ENCODE data around the gene CACNA1G.

CACNA1G gene

DNA sequence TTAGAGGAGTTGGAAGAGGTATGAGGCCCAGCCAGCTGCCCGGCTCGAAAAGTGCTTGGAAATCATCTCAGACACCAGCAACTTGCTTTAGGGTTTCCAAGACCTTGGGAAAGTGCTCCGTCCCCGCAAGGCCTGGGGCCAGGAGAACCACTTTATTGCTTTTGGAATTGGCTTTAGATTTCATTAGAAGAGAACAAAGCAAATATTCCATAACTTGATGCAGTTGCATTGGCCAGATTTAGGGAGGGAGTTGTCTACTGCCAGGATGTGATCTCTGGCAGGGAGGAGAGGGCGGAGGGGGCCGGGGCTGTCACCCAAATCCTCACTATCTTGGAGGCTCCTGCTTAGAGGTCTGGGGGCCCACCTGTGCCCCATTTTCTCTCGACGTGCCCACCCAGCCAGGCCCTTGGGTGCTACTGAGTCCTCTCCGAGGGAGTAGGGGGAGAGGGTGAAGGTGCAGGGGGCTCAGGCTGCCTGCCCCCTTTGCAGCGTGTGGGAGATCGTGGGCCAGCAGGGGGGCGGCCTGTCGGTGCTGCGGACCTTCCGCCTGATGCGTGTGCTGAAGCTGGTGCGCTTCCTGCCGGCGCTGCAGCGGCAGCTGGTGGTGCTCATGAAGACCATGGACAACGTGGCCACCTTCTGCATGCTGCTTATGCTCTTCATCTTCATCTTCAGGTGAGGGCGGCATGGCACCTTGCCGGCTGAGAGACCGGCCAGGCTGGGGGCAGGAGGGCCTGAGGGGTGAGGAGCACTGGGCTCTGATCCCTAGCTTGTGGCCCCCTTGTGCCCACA is 30.6 kb downstream of the CACNA1G start:
- no peak for DNase-seq

DNA sequence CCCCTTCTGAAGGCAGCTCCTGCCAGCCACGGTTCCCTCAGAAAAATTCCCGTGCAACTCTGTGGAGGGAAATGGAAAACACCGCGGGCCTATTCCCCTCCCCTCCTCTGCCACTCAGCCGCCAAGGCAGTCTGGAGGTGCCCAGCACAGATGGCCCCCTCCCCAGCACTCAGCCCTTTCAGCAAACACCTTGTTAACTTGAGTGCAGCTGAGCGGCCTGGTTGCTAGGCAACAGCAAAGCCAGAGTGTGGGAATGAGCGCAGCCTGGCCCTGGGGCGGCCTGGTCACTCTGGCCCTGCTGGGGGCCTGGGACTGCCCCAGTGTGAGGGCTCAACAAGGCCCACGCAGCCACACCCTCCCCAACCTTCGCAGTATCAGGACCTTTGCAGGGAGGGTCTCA is 32.8 kb downstream of the CACNA1G start:
- DNase-seq, result peak; percentile 81 to 87

DNA sequence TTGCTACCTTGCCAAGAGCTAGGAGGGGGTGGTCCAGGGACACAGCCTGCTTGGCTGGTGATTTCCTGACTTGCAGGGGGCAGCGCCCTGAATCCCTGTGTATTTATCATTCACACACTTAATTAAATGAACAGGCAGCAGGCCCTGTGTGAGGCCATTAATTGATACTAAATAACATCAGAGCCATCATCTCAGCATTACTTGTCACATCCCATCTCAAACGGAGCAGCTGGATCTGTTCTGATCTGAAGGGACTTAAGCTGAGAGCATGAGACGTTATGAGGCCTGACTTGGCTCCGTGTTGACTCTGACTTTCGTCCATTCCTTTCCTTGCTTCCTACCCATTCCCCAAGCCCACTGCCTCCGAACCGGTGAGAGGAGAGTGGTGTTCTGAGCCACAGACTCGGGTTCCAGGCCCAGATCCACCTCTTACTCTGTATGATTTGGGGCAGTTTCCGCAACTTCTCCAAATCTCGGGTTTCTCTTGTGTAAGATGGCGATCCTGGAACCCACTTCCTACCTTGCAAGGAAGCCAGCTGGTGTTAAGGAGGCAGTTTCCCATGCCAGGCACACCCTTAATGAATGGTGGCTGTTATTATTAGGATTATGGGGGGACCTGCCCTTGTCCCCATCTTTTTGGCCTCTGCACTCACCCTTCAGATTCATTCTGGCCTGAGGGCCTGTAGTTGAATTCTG is 33.8 kb downstream of the CACNA1G start:
- no peak for DNase-seq

DNA sequence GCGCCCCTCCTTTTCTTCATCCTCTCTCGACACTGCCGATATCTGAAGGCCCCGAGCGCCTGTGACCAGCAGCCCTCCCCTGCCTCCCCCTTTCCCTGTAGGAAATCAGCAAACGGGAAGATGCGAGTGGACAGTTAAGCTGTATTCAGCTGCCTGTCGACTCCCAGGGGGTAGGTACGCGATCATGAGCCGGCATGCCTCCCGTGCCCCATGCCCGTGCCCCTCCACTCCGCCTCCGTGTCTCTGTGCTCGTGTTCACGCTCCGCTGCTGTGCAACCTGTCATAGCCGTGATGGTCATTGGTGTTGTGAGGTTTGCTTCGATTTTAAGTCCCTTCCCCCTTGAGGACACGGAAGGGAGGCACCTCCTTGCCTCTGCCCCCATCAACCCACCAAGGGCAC is 34.4 kb downstream of the CACNA1G start:
- no peak for DNase-seq

DNA sequence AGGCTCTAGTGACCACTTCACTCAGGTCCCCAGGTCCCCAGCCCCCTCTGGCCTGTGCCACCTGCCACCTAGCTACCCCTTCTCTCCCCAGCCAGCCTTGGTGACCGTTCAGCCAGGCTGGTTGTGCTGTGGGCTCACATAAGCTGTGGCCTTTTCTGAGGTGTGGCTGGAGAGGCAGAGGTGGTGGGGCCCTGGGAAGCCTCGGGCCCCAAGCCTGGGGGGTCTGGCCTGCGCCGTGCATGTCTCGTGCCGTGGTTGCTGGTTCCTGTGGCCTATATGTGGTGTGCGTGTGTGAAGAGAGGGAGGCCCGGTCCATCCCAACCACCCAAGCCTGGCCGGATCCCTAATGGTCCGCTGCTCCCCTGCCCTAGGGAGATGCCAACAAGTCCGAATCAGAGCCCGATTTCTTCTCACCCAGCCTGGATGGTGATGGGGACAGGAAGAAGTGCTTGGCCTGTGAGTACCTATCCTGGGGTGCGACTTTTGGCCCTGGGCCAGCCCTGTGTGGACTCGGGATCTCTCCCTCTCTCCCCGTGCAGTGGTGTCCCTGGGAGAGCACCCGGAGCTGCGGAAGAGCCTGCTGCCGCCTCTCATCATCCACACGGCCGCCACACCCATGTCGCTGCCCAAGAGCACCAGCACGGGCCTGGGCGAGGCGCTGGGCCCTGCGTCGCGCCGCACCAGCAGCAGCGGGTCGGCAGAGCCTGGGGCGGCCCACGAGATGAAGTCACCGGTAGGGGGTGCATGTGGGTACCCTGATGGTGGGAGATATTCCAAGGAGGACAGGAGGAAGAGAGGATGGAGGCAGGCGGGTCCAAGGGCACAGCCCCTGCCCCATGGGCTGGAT is 35.9 kb downstream of the CACNA1G start:
- DNase-seq, result no peak

DNA sequence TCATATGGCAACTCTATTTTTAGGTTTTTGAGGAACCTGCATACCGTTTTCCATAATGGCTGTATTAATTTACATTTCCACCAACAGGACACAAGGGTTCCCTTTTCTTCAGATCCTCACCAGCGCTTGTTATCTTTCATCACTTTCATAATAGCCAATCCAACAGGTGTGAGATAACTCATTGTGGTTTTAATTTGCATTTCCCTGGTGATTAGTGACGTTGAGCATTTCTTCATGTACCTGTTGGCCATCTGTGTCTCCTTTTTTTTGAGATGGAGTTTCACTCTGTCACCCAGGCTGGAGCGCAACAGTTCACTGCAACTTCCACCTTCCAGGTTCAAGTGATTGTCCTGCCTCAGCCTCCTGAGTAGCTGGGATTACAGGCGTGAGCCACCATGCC is 38.0 kb downstream of the CACNA1G start:
- no peak for DNase-seq

DNA sequence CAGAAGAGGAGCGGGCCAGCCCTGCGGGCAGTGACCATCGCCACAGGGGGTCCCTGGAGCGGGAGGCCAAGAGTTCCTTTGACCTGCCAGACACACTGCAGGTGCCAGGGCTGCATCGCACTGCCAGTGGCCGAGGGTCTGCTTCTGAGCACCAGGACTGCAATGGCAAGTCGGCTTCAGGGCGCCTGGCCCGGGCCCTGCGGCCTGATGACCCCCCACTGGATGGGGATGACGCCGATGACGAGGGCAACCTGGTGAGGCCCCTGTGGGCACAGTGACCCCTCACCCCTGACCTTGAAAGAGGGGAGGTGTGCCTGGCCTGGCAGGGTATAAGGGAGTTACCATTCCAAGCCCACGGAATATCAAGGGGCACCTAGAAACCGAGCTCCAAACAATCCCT is 39.1 kb downstream of the CACNA1G start:
- DNase-seq, result no peak

DNA sequence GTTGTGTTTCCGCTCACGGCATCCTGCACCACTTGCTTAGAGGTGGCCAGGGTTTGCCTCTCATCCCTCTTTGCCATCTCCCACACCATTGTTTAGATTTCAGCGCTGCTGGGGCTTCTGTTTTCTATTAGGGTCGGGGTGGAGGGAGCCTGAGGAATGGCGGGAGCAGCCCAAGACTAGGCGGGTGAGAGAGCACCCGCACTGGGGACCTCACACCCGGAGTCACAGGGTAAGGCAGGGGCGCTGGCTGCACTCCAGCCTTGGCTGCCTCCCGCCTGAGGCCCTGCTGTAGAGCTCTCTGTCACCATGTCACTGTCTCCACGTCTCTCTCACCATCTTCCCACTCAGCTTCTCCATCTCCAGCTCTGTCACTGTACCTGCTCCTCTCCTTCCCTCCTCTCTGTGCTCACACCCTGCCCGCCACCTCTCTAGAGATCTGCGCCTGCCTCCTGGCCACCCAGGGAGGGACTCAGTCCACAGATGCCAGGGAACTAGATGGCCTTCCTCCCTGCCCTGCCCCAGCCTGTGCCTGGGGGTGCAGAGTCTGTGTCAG is 41.4 kb downstream of the CACNA1G start:
- DNase-seq, result no peak

DNA sequence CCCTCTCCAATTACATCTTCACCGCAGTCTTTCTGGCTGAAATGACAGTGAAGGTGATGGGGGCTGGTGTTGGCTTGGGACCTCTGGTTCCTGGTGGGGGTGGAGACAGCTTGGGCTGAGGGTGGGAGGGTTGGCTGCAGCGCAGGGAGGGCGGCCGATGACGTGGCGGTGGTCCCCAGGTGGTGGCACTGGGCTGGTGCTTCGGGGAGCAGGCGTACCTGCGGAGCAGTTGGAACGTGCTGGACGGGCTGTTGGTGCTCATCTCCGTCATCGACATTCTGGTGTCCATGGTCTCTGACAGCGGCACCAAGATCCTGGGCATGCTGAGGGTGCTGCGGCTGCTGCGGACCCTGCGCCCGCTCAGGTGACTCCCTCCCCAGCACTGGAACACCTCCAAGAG is 42.3 kb downstream of the CACNA1G start:
- no peak for DNase-seq

DNA sequence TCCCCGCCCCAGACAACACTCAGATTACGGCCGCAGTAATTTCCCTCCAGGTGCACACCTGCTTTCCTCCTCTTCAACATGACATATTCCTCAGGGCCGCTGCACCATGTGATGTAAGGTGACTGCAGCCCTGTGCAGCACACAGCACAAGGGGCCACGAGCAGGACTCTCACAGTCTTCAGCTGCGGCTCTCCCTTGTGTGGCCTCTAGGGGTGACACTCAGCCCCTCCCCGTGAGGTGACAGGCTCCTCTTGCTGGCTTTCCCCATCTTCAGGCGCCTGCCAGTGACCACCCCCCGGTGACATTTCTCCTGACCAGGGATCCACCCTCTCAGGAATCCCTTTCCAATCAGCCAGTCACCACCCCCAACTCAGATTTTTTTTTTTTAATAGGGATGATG is 42.8 kb downstream of the CACNA1G start:
- DNase-seq, result peak in 1 of 2 experiments; percentile 35

DNA sequence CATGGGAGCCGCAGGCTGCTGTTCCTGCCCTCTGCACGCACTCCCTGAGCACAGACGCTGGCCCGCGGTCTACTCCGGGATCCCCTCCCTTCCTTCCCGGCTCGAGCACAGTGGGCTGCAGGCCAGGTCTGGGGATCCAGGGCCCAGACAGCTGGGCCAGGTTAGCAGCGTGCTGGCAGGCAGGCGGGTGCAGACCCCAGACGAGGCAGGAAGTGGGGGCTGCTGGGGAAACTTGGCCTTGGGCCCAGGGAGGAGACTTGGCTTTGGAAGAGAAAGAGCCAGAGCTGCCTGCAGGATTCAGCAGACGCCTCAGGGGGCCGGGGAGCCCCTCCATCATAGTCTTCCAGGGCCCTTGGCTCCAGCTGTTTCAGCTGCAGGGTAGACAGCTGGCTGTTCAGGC is 44.0 kb downstream of the CACNA1G start:
- DNase-seq, result peak; percentile 29 to 63

DNA sequence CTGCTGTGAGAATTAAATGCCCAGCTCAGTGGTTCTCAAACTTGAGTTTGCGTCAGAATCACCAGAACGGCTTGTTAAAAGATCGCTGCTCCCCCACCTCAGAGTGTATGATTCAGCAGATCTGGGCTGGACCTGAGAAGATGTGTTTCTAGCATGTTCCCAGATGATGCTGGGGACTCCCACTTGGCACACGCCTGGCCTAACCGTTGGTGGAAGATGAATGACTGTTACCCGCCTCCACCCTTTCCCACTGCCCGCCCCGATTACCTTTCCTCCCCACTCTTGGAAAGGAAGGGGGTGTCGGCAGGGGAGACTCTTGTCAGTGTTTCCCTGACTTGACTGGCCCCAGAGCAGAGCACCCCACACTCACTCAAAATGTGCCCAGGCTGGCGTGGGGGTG is 44.9 kb downstream of the CACNA1G start:
- no peak for DNase-seq

DNA sequence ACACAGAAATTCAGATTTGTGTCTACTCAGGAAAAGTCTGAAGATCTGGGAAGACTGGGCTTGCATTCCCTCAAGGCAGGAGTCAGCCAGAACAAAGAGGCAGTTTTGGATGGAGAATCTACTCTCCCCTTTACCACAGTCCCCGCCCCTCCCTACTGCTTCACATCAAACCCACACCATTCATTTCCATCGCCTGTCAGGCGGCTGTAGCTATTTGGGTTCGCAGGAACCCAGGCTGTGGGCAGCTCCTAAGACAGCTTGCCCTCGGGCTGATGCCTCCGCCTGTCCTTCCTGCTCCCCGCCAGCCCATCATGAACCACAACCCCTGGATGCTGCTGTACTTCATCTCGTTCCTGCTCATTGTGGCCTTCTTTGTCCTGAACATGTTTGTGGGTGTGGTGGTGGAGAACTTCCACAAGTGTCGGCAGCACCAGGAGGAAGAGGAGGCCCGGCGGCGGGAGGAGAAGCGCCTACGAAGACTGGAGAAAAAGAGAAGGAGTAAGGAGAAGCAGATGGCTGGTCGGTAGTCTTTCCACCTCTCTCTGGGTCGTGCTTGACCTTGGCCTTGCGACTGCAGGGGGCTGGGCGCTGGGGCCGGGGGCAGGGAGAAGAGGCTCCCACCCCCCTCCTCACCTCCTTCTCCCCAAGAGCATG is 47.1 kb downstream of the CACNA1G start:
- DNase-seq, result no peak

DNA sequence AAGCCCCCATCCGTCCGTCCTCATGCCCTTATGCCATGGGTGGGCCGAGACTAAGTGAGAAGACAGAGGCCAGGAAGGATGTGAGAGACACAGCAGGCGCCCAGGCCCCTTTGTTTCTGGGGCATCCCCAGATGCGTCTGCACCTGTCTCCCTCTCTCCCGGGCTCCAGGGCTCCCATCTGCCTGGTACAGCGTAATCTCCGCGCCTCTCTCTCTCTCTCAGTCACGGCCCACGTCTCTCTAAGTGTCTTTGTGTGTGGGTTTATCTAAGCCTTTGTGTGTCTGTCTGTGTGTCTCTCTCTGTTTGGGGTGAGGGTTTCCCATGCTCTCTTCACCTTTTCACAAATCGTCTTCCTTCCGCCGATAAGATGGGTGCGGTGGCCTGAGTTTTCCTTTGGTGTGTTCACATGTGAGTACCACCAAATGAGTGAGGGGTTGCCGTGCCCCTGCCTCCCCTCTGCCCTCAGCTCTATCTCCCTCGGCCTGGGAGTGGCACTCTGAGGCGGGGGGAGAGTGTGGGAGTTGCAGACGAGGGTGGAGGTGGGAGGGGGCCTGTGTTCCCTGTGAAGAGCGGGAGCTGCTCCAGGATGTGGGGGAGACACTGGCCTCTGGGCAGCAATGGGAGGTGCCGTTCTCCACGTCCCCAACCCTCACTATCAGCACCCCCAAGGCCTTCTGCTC is 48.3 kb downstream of the CACNA1G start:
- DNase-seq, result peak; percentile 63 to 65

DNA sequence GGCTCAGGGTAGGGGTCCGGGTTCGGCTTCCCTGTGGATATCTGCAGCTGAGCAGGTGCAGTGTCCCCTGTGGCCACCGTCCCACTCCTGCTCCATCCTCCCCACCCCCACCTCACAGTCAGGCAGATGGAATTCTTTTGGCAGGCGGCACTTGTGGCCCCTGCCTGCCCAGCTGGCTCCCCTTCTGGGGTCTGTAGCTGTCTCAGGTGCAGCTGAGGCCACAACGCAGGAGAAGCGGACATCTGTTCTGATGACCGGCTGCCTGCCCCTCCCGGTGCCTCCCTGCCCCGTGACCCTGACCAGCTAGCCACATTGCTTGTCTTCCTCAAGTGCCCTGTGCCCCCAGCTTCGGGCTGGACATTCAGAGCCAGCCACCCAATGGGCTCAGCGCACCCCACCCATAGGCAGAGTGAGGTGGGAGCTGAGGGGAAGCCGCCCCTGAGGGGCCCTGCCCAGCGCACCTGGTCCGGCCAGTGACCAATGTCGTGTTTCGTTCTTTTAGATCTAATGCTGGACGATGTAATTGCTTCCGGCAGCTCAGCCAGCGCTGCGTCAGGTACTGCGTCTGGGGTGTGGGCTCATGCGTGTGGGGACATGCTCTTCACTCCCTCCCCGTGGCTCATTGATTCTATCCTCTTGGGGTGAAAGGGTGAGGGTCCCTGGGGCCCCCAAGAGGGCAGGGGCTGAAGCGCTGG is 49.0 kb downstream of the CACNA1G start:
- DNase-seq, result peak; percentile 65 to 67

DNA sequence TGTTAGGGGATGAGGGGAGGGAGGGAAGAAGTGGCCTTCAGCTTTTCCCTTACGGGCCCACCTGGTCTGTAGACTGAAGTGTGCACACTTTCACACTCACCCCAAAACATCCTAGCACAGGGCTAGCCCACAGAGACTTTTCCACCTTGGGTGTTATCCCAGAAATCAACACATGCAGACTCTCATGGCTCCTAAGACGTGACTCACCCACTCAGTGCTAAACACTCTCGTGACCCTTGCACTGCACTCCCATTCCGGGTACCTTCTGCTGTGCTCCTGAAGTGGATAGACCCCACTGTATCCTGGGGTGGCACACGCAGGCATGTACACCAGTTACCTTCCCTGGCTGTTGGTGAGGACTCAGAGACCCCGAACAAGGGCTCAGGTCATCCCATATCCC is 51.1 kb downstream of the CACNA1G start:
- DNase-seq, result no peak

DNA sequence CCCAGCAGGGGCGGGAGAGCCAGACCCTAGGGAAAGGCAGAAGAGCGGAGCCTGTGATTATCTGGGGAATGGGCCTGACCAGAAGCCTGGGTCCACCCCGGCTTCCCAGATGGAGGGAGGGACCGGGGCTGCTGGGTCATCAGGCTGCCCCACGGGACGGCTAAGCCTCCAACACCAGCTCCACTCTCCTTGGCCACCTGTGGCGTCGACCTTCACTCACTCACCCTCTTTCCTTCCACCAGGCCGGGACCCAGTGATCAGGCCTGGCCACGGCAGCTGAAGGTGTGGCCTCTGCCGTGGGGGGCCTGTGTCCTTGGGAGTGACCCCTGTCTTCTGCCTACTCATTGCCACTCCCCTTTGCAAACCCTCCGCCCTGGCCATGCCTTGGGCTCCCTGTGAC is 51.8 kb downstream of the CACNA1G start:
- no peak for DNase-seq

DNA sequence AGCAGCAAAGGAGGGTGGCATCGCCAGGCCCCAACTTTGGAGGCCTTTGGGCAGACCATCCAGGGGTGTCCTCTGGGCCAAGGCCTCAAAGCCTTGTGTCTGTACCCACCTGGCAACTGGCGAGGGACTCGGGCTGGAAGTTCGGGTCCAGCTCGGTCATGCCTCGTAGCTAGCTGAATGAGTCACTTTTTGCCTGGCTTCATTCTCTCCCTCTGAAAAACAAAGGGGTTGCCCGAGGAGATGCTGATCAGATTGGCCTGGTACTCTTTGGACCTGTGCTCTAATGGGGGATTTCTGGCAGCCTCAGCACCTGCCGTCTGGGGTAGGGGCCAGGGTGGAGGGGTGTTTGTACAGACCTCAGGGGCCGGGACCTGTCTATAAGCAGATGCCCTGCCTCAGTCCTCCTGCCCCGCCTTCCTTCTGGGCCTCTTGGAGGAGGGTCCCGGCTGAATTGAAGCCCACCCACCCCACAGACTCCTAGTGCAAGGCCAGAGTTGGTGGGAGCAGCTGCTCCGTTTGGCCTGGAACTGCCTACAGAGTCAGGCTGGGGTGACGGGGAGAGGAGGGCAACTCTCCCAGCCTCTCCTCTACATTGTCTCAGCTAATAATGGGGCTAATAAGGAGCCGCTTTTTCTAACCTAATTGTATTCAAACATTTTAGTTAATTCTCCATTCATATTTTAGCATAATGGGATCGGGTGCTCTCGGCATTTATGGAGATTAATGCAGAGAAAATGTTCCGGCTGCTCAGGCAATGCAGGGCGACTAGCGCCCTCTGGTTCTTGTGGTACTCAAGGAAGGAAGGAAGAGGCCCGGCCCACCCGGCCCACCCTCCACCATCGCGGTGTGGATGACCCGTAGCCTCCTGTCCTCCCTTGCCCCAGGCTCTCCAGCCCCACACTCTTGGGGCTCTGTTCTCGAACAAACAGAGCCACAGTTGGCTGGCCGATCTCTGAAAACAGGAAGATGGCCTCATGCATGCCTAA is 52.8 kb downstream of the CACNA1G start:
- no peak for DNase-seq

DNA sequence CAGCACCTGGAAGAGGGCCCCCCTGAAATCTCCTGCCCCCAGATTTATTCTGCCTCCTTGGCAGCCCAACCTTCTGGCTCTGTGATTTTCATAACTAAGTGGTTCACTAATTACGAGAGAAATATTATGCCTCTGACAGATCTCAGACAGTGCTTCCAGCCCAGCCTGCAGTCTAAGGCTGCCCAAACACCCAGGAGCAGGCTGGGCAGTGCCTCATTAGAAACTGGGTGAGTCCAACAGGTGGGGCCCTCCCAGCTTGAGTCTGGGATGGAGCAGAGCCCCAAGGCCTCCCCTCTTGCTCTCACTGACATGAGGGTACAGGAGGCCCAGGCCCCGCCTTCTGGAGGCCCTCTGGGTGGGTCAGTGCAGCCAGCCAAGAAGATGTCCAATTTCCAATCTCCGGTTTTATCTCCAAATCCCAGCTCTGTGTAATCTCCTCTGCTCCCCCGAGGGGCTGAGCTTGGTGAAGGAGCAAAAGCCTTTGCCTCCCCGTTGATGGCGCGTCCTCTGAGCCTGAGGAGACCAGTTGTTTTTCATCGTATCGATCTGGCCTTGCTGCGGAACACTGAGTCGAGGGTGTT is 54.0 kb downstream of the CACNA1G start:
- no peak for DNase-seq

DNA sequence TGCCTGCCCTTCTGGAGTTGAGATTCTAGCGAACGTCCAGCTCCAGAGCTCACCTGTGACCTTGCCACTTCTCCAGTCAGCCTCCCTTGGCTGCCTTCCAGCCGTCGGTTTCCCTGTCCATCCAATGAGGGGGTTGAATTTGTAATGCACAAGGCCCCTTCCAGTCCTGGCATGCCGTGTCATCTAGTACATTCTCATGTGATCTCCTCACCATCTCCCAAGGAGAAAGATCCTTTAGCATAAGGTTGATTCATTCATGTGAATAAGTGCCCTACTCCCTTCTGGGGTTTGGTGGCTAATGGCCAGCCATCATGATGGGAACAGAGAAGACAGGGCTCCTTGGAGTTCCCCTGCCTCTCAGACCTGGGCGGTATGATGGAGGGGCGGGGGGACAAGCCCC is 55.3 kb downstream of the CACNA1G start:
- no peak for DNase-seq
